Chondrocyte (in vitro differentiated cells): Measurements from ENCODE around the gene CLEC9A. TPM values are rescaled to one million over a fixed set of nuclear protein-coding genes. Genes with fewer than 3 reads are reported as not detected.

Experiments used
- DNase-seq: peaks from one replicate; pipeline ENCODE4 v3.0.0; 2021; ENCODE audit warnings: mixed read lengths, low spot score
- H3K27ac Mint-ChIP-seq: one replicate; pipeline ENCODE4 v1.8.0; 2021; ENCODE audit warnings: mild to moderate bottlenecking, moderate library complexity, mixed read lengths; ENCODE audit not compliant: unreplicated experiment
- H3K27me3 Mint-ChIP-seq: 2 replicates; pipeline ENCODE4 v1.8.0; 2021; ENCODE audit warnings: low read depth, mixed read lengths
- H3K36me3 Mint-ChIP-seq: 2 replicates; pipeline ENCODE4 v1.8.0; 2021; ENCODE audit warnings: low read depth, mixed read lengths
- H3K4me1 Mint-ChIP-seq: 2 replicates; pipeline ENCODE4 v1.8.0; 2021; ENCODE audit warnings: low read depth, mild to moderate bottlenecking, mixed read lengths
- H3K4me3 Mint-ChIP-seq: one replicate; pipeline ENCODE4 v1.8.0; 2021; ENCODE audit warnings: mild to moderate bottlenecking, moderate library complexity, mixed read lengths; ENCODE audit not compliant: unreplicated experiment
- H3K9me3 Mint-ChIP-seq: 2 replicates; pipeline ENCODE4 v1.8.0; 2021; ENCODE audit warnings: low read depth, mixed read lengths
- CTCF ChIP-seq: fragments of 200-600 bp; sonication (generic); IDR thresholded peaks from 2 replicates; pipeline ENCODE4 v1.5.0; 2021; ENCODE audit warnings: antibody characterized with exemption, mild to moderate bottlenecking, moderate library complexity
- long read RNA-seq: library from polyadenylated mRNA; stranded (forward); transcript quantifications from one replicate; pipeline ENCODE4 v2.0.0, GENCODE V29; 2021
- total RNA-seq: library from RNA; stranded (reverse); gene quantifications from 3 replicates; pipeline ENCODE4 v1.2.1, GENCODE V29; 2021

CLEC9A gene
- total RNA-seq, result not detected in 3 replicates
- long read RNA-seq, result 0 reads

GRCh38 chr12:10030446-10030845 is at the start of gene CLEC9A:
Gene CLEC9A (plus strand): TSS chr12:10030682. CDS start chr12:10052688, 22,006 bp downstream.
- Mint-ChIP-seq H3K9me3 (no peaks in the 10 kb centered on the region), H3K4me3 (no peak within 1 kb of the TSS), H3K27ac (peak within 1 kb of the TSS; percentile 86), H3K4me1 (peaks cover 26% of the 10 kb centered on the region), H3K36me3 (no peaks in the 10 kb centered on the region), H3K27me3 (no peaks in the 10 kb centered on the region)
- no peak for TF ChIP-seq CTCF
- peak; percentile 37 for DNase-seq

- no peaks in the 10 kb centered on the region for H3K9me3 Mint-ChIP-seq
- H3K4me1 Mint-ChIP-seq, result no peaks in the 10 kb centered on the region
- DNase-seq, result no peak
- H3K36me3 Mint-ChIP-seq, result no peaks in the 10 kb centered on the region
- H3K27me3 Mint-ChIP-seq, result peaks cover 2% of the 10 kb centered on the region
- TF ChIP-seq CTCF, result no peak
- H3K4me3 Mint-ChIP-seq, result no peak overlapping the region
- no peak overlapping the region for H3K27ac Mint-ChIP-seq
Observed at GRCh38 chr12:9991876-9992275, 38.6 kb upstream of the CLEC9A start.

- Mint-ChIP-seq H3K36me3 (no peaks in the 10 kb centered on the region), H3K4me3 (no peak overlapping the region), H3K27ac (no peak overlapping the region), H3K27me3 (peaks cover 2% of the 10 kb centered on the region), H3K9me3 (no peaks in the 10 kb centered on the region), H3K4me1 (no peaks in the 10 kb centered on the region)
- DNase-seq, result no peak
- TF ChIP-seq CTCF, result no peak
Observed at GRCh38 chr12:9992296-9992695, 38.2 kb upstream of the CLEC9A start.

GRCh38 chr12:9999016-9999415 is 31.5 kb upstream of the CLEC9A start, which contains the start of gene CLEC1B:
Gene CLEC1B (minus strand): TSS chr12:9999121. CDS start chr12:9999100, 21 bp downstream.
- Mint-ChIP-seq H3K36me3 (no peaks in the 10 kb centered on the region), H3K27me3 (peaks cover 2% of the 10 kb centered on the region), H3K9me3 (no peaks in the 10 kb centered on the region), H3K4me1 (no peaks in the 10 kb centered on the region), H3K27ac (no peak within 1 kb of the TSS), H3K4me3 (no peak within 1 kb of the TSS)
- no peak for TF ChIP-seq CTCF
- no peak for DNase-seq

GRCh38 chr12:10001171-10001776 is 29.2 kb upstream of the CLEC9A start:
- no peaks in the 10 kb centered on the region for H3K9me3 Mint-ChIP-seq
- H3K36me3 Mint-ChIP-seq, result no peaks in the 10 kb centered on the region
- DNase-seq, result no peak
- H3K4me3 Mint-ChIP-seq, result no peak overlapping the region
- no peaks in the 10 kb centered on the region for H3K4me1 Mint-ChIP-seq
- TF ChIP-seq CTCF, result no peak
- peaks cover 2% of the 10 kb centered on the region for H3K27me3 Mint-ChIP-seq
- H3K27ac Mint-ChIP-seq, result no peak overlapping the region
